A549 treated with DMSO at 1 μM for 4 hours (cell line): ENCODE results near the gene SLC9A2. TPM values are rescaled to one million over a fixed set of nuclear protein-coding genes. Genes with fewer than 3 reads are reported as not detected.

Experiments
- total RNA-seq: library from RNA; stranded (reverse); fragments of 200-300 nt; extraction: Qiagen RNA extraction; gene quantifications from 5 replicates; pipeline ENCODE4 v1.2.3, GENCODE V29; 2022; ENCODE audit warnings: low read depth

The SLC9A2 gene, protein sequence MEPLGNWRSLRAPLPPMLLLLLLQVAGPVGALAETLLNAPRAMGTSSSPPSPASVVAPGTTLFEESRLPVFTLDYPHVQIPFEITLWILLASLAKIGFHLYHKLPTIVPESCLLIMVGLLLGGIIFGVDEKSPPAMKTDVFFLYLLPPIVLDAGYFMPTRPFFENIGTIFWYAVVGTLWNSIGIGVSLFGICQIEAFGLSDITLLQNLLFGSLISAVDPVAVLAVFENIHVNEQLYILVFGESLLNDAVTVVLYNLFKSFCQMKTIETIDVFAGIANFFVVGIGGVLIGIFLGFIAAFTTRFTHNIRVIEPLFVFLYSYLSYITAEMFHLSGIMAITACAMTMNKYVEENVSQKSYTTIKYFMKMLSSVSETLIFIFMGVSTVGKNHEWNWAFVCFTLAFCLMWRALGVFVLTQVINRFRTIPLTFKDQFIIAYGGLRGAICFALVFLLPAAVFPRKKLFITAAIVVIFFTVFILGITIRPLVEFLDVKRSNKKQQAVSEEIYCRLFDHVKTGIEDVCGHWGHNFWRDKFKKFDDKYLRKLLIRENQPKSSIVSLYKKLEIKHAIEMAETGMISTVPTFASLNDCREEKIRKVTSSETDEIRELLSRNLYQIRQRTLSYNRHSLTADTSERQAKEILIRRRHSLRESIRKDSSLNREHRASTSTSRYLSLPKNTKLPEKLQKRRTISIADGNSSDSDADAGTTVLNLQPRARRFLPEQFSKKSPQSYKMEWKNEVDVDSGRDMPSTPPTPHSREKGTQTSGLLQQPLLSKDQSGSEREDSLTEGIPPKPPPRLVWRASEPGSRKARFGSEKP
- total RNA-seq, result 2.7 to 4.3 TPM (median 3.6 TPM) in 5 replicates

GRCh38 chr2:102619414-102620319 is at the start of gene SLC9A2:
TSS of gene SLC9A2 (plus strand) at chr2:102619553. CDS start at chr2:102619849, 296 bp downstream.

Other genes with a start within 250 kb of the SLC9A2 start
- gene IL18RAP, start 196.4 kb upstream of the SLC9A2 start, total RNA-seq, result 0.02 to 0.06 TPM in 2 of 5 replicates, not detected in the others
- gene SLC9A4, start 146.3 kb upstream of the SLC9A2 start, total RNA-seq, result not detected in 5 replicates
- 4.8 to 6.3 TPM (median 5.3 TPM) in 5 replicates for gene TMEM182, start 142.5 kb downstream of the SLC9A2 start, total RNA-seq